ENCODE data around the gene ACOT9.
A peak's percentile ranks its signal among the peaks of the same experiment; 100 is the strongest.
"Not testable (repeated sequence)": the region's sequence is repeated elsewhere in the genome, so short reads cannot be mapped to it uniquely, and the experiment has no call there.

Gene ACOT9

DNA sequence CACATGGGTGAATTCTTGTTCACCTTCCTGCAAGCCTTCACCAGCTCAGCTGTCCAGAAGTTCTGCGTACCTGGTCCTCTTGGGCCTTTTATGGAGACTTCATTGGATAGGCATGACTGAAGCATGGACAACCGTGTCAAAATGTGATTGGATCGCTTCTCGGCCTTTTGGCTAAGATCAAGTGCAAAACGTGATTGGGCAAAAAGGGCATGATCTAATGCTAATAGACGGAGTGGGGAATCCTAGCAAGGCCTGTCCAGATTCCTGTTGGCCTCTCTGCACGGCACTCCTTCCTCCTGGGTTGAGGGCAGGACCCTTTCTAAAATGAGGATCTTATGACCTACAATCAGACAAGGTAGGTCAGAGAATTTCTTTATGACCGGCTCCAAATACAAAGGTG, 50.9 kb downstream of the ACOT9 start:
- DNase-seq = no peak

DNA sequence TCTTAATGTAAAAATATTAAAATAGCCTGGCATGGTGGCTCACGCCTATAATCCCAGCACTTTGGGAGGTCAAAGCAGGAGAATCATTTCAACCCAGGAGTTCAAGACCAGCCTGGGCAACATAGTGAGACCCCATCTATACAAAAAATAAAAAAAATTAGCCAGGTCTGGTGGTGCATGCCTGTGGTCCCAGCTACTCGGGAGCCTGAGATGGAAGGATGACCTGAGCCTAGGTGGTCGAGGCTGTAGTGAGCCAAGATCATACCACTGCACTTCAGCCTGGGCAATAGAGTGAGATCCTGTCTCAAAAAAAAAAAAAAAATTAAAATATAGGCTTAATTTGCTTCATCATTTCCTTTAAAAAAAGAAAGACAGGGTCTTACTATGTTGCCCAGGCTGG, 66.6 kb downstream of the ACOT9 start:
- DNase-seq = not testable (repeated sequence)

DNA sequence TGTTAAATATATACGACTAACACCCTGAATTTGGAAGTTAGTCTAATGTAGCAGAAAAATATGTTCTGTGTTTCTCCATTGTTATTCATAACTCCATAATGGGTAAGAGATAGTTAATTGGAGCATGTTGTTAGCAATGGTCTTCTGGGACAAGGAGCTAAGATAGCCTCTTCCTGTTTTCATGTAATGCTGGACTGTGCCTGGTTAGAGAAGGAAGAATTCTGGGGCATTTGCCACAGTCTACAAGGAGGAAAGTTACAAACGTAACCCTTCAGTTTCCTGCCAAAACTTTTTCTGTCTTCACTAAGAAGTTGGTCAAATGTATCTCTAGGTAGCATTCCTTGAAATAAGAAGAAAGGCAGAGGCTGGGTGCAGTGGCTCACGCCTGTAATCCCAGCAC, 70.0 kb downstream of the ACOT9 start:
- no peak for DNase-seq

DNA sequence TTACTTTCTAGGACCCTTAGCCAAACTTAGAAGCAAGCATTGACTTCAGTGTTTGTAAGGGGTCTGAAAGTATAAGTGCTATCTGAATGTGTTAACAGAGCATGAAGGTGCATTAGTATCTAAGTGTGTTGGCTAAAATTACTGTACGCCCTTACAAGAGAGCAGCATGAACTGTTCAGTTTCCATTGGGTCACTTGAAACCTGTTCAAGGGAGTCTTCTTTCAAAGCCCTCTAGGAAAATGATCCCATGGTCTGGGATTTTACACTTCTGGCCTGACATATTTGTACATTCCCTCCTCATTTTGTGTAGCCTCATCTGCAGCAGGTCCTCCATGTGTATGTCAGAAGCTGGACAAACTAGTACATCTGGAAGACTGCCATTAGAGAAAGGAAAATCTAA, 72.5 kb downstream of the ACOT9 start:
- DNase-seq = no peak

DNA sequence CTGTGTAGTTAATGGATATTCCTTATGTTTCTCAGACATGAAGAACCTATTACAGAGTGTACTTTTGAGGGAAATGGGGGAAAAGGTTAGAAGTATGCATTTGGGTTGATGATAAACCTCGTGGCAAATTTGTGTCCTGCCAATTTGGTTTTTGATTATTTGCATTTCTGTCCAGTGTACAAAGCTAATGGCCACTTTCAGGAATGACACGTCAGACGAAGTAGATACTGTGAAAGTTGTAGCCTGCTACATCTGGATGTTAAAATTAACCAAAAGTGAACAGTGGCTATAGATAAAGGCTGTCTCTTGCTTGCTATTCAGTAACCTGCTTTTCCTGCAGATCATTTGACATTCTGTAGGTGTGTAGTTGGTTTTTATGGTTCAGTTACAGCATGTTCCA, 74.7 kb downstream of the ACOT9 start:
- DNase-seq = no peak

DNA sequence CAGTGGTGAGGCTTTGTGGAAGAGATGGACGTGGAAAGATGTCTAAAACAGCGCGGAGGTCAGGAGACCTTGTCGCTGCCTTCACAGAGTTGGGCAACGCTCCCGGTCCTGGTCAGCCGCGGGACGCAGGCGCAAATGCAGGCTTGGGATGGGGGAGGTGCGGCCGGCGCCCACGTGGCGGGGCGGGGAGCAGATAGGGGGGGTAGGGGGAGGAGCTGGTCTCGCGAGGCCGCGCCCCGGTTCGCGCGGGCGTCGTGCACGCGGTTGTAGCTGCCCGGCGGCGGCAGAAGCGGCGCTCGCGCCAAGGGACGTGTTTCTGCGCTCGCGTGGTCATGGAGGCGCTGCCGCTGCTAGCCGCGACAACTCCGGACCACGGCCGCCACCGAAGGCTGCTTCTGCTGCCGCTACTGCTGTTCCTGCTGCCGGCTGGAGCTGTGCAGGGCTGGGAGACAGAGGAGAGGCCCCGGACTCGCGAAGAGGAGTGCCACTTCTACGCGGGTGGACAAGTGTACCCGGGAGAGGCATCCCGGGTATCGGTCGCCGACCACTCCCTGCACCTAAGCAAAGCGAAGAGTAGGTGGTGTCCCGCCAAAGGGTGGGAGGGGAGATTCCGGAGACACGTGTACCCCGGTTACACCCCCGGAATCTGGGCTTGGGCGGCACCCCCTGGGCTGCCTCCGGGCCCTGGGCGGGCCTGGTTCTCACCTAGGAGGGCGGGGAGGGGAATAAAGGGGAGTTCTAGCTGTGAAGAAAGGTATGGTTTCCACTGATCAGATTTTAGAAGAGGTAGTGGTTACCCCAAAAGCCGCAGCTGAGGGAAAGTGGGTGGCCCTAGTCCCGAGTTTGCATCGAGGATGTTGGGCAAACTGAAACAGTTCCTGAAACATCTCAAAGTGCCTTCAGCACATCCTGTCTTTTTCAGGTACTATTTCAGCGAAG, 75.6 kb downstream of the ACOT9 start, which contains the start of gene PRDX4:
PRDX4 (plus strand) TSS at position 255 of the 939 bp plus-strand sequence; CDS start at position 333, 78 bp downstream.
- DNase-seq = peak; percentile 67 to 91

DNA sequence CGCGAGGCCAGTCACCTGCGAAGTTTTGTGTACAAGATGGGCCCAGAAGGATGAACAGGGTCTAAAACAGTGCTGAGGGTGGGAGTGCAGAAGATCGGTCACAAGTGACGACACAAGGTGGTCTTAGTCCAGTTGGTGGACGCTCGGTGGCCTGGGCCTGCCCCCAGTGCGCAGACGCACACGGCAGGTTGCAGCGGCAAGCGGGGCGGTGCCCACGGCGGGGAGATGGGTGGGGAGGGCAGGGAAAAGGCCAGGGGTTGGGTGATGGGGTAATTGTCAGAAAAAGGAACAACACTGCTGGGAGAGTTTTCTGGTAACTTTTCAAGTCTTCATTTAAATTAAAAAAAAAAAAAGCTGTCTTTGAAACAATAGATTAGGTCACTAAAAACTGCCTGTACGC, 76.8 kb downstream of the ACOT9 start:
- no peak for DNase-seq

DNA sequence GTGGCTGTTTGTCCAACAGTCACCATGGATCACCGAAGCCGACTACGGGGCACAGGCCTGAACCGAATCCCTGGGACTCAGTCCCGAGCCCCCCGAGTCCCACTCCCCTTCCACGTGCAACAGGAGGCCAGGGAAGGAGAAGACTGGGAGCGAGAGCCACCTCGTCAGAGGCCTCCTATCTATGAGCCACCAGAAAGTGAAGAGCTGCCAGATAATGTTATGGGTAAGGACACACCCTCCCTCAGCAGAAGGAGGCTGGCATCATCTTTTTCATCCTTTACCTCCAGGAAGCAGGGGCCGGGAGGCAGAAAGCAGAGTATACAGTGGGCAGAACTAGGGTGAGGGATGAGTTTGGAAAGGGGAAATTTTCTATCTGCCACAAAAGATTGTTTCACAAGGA, 78.6 kb downstream of the ACOT9 start:
- no peak for DNase-seq

DNA sequence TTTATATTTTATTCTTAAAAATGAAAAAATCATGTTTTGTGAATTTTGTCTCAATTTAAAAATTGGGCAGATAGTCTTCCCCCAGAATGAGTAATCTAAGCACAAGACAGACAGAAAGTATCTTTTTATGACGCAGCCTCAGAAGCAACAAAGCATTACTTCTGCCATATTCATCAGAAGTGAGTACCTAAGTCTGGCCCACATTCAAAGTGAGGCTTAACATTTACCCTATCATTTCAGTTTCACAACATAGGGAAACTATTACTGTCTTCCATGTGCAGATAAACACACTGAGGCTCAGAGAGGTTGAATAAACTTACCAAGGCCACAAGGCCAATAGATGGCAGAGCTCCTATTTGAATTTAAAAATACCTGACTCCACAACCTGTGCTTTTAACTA, 80.2 kb downstream of the ACOT9 start:
- DNase-seq = no peak

DNA sequence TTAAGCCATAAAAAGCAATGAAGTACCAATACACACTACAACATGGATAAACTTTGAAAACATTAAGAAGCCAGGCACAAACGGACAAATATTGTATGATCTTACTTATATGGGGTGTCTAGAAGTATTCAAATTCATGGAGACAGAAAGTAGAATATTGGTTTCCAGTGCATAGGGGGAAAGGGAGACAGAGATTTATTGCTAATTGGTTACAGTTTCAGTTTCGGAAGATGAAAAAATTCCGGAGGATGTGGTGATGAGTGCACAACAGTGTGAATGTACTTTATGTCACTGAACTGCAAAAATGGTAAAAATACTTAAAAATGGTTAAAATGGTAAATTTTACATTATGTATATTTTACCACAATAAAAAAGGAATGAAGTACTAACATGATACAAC, 80.9 kb downstream of the ACOT9 start:
- DNase-seq = no peak

DNA sequence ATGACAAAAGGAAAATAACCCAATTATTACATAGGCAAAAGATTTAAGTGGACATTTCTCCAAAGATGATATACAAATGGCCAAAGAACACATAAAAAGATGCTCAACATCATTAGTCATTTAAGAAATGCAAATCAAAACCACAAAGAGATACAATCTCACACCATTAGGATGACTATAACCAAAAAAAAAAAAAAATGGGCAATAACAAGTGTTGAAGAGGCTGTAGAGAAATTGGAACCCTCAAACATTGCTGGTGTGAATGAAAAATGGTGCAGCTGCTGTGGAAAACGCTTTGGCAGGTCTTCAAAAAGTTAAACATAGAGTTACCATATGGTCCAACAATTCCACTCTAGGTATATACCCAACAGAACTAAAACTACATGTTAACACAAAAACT, 81.4 kb downstream of the ACOT9 start:
- DNase-seq = peak in 1 of 2 experiments; percentile 7

DNA sequence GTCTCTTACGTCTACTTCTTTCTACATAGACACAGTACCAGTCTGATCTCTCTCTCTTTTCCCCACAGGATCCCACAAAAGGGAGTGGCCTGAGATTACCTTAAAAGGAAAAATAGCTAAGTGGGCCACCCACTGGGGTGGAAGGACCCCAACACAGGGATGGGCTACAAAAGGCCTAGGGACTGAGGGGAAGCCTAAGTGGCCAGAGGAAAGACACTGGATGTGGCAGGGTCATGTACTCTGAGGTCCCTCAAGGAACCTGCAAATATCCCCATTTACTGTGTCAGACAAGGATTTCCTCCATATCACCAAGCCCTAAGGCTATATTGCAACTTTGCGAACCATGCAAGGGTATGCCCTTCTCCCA, 82.3 kb downstream of the ACOT9 start:
- DNase-seq = no peak

DNA sequence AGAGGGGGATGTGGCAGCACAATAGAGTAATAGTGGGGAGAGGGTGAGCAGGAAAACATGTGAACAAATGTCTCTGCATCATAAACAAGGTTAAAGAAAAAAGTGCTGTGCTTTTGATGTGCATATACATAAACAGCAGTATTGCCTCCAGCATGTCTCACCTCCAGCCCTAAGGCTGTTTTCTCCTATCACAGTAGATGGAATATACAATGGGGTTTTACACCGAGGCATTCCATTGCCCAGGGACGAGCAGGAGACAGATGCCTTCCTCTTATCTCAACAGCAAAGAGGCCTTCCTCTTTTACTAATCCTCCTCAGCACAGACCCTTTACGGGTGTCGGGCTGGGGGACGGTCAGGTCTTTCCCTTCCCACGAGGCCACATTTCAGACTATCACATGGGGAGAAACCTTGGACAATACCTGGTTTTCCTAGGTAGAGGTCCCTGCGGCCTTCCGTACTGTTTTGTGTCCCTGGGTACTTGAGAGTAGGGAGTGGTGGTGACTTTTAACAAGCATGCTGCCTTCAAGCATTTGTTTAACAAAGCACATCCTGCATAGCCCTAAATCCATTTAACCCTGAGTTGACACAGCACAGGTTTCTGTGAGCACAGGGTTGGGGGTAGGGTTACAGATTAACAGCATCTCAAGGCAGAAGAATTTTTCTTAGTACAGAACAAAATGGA, 82.9 kb downstream of the ACOT9 start:
- peak in 1 of 2 experiments; percentile 36 for DNase-seq

DNA sequence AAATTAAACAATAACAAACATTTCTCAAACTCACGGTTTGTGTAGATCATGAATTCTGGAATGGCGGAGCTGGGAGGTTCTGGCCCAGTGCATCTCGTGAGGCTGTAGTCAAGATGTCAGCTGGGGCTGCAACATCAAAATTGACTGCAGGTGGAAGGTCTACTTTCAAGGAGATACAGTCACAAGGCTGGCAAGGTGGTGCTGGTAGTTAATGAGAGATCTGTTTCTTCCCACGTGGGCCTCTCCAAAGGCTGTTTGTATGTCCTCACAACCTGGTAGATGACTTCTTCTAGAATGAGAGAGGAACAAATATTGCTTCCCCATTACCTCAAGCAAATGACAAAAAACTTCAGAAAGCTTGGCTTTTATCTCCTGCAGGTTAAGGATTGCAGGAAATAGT, 83.7 kb downstream of the ACOT9 start:
- no peak for DNase-seq

DNA sequence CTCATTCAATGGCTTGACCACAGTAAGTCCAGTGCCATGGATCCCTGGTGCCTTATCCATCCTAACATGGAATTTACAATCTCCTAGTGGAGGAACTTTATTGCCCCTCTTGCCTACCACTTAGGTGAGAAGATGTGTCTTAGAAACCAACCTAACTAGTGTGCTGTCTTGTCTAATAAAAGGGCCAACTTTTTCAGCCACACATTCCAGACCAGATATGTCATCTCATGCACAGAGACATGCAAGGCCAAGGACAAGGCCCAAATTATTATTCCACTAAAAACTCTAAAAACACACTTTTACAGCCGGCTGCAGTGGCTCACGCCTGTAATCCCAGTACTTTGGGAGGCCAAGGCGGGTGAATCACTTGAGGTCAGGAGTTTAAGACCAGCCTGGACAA, 86.4 kb downstream of the ACOT9 start:
- no peak for DNase-seq

DNA sequence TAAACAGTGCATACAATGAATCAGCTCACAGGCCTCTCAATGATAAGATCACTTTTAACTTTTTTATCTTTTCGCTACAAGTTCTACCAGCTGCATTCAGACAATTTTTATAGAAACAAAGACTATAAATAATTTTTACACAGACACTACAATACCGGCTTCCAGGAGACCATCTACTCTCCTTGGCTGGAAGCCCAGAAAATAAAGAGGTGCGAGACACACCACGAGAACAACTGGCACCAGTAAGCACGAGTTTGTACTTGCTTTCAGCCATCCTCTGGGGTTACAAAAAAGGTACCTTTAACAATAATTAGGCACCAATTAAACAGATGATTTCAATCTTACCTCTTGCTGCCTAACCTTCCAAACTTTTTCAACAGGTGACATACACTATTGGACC, 87.0 kb downstream of the ACOT9 start:
- no peak for DNase-seq

Data from NCI-H524 (cell line).